HG03066 (cell line): ENCODE measurements around the gene PTPN14.
"Not testable (repeated sequence)": the region's sequence is repeated elsewhere in the genome, so short reads cannot be mapped to it uniquely, and the experiment has no call there.

Source experiments
- ATAC-seq: cut with Tn5 transposase; IDR thresholded peaks from one replicate; pipeline ENCODE4 v1.9.1; 2021; ENCODE audit warnings: low read depth; ENCODE audit not compliant: unreplicated experiment

The PTPN14 gene

GRCh38 chr1:214481983-214482634 lies 69.3 kb downstream of the PTPN14 start:
- not testable (repeated sequence) for ATAC-seq

DNA sequence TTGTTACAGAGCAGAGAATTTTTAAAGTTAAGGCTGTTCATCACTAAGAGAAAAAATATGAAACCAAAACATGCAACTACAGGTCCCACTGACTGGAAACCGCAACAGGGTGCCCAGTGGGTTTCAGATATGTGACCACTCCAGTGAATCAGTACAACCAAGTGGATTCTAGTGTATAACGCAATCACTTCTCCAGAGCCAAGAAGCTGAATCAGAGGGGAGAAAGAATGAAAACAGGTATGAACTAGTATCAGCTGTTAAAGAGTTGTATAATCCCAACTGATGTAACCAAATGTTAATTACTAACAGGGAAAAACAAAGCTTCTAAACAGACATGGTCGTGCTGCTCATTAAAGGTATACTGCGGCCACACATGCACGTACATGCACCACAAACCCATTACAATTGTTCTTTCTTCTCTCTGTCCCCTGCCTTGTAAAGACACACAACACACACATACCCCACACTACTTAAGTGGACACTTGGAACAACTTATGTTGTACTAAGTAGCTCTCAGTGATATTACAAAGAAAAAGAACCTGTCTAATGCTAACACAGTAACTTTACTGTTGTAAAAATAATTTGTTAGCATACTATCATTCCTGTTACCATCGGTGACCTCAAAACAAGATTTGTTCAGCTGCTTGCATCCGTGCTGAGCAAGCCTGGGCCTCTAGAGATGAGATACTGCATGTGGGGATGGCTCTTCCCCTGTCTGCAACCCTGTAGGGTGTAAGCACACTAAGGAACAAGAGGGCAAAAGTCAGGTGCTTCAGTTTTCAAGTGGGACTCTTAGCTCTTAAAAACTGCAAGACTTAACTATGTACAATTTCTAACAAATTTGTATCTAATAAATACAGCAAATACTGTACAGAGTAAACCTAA lies 74.2 kb downstream of the PTPN14 start:
- ATAC-seq, result no peak

DNA sequence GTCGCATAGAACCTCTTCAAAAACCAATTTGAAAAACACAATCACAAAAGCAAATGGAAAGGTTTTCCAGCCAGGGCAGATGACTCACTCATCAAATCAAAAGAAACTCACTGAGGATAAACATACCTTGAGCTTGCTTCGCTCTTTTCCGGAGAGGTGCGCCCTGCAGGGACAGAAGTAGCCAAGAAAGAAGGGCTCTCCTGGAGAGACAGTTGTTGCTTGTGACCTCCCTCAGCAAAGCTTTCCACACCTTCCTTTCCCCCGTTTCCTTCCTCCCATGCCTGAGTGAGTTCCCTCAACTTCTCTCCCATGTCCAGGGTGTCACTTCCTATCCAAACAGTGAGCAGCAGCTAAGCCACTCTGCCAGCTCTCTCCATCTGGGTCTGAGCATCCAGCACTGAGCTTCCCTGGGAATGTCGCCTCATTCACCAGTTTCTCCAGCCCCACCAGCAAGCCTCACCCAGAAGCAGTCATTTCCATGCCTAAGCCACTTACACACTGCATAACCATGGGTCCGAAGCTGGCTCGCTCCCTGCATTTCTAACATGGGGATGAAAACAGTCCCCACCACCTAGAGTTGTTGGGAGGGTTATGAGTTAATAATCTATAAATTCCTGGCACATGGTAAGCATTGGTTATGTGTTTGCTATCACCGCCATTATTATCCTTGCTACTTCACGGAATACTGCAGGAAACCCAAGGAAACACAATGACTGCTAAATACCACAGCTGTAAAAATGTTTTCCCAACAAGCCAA lies 75.0 kb downstream of the PTPN14 start:
- no peak for ATAC-seq

GRCh38 chr1:214475746-214476145 lies 75.7 kb downstream of the PTPN14 start:
- ATAC-seq, result no peak

DNA sequence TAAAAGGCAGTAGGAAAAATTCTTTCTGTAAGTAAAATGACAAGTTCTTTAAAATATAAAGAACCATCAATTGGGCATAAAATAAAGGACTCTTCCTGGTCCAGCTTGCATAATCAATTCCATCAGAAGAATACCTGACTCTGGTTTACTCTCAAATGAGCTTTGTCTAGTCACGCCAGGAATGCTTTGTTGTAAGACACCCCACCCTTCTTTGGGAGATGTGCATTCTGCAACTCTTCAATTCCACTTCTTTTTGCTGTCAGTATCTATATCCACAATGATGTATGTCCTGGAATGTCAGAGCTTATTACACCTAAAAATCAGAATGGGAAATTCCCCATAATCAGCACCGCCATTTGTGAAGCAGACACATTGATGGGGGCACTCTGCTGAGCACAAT lies 76.1 kb downstream of the PTPN14 start:
- no peak for ATAC-seq

GRCh38 chr1:214474467-214474866 lies 76.9 kb downstream of the PTPN14 start:
- ATAC-seq, result no peak

- ATAC-seq, result no peak
Measured at GRCh38 chr1:214473862-214474261, 77.5 kb downstream of the PTPN14 start.

DNA sequence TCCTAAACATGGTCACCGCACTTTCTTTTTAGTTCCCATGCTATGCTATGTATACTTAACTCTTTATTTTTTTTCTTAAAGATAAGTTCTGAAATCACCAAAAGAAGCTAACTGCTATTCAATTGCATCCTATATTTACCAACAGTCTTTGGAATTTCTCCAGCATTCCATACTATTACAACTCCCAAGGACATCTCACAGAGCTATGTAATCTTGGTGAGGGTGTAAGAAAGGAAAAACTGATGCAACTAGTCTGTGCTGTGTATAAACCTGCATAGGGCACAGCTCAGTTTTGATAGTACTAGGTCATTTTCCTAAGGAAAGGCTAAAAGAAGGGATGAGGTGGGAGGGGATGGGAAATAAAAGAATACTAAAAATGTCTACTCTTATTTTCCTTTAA lies 78.0 kb downstream of the PTPN14 start:
- no peak for ATAC-seq

- ATAC-seq, result no peak
Measured at GRCh38 chr1:214472364-214472763, 79.0 kb downstream of the PTPN14 start.

DNA sequence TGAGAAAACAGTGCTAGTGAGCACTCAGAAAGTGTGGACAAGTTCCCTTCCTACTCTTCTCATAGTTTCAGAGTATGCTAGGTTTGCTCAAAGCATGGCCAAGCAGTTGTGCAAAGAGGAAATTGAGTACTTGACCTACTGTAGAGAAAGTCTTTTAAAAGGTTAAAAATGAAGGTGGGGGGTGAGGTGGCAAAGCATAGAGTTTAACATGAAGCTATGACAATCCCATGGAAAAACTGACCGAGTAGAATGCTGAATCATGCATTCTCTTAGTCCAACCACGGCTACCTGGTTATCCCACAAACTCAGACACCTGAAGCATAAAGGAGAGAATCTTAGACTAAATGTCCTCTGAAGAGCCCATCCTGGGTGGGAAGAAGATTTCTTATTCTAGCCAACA lies 79.9 kb downstream of the PTPN14 start:
- ATAC-seq, result no peak

DNA sequence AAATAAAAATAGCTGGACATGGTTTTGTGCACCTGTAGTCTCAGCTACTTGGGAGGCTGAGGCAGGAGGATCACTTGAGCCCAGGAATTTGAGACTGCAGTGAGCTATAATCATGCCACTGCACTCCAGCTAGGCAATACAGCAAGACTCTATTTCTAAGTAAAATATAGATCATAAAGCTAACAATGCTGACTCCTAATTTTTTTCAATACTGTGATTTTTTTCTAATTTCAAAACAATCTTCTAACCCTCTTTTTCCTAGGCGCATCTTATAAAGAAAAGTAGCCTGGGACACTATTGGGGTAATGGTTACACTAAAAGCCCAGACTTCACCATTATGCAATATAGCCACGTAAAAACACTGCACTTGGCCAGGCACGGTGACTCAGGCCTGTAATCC lies 81.3 kb downstream of the PTPN14 start:
- no peak for ATAC-seq

DNA sequence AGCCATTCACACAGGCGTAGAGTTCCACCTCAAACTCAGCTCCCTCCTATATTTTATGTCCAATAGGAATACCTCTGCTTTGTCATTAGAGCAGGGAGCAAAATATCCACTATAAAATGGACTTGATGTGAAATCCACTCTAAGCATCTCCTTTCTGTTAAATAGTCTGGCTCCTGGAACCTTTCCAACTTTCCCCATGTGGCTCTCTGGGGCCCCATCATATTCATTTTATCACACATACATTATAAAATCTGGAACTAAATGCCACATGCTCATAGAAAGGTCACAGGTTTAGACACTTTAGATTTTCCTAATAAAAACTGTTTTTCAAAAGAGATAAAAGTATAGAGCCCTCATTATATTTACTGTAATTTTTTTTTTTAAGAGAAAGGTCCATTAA lies 82.1 kb downstream of the PTPN14 start:
- ATAC-seq, result no peak

DNA sequence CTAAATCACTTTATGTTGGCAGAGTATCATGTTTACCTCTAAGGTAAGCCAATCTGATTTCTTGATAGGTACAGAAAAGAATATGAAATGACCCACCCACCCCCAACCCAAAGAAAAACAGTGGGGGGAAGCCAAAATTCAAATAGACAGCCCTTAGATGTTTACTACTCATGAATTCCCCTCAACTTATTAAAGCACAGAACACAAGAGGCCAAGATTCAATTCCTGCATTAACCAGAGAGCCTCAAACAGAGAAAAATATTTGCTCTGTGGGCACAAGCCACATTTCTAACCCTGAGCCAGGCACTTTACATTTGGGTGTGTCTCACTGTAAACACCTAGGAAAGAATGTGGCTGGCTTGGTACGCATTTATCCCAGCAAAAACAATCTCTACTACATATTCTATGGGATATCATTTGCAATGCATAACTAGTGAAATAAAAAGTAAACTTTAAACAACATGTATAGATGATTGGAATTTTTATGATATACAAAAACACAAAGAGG lies 84.3 kb downstream of the PTPN14 start:
- ATAC-seq, result no peak

GRCh38 chr1:214466403-214467077 lies 84.9 kb downstream of the PTPN14 start:
- no peak for ATAC-seq

DNA sequence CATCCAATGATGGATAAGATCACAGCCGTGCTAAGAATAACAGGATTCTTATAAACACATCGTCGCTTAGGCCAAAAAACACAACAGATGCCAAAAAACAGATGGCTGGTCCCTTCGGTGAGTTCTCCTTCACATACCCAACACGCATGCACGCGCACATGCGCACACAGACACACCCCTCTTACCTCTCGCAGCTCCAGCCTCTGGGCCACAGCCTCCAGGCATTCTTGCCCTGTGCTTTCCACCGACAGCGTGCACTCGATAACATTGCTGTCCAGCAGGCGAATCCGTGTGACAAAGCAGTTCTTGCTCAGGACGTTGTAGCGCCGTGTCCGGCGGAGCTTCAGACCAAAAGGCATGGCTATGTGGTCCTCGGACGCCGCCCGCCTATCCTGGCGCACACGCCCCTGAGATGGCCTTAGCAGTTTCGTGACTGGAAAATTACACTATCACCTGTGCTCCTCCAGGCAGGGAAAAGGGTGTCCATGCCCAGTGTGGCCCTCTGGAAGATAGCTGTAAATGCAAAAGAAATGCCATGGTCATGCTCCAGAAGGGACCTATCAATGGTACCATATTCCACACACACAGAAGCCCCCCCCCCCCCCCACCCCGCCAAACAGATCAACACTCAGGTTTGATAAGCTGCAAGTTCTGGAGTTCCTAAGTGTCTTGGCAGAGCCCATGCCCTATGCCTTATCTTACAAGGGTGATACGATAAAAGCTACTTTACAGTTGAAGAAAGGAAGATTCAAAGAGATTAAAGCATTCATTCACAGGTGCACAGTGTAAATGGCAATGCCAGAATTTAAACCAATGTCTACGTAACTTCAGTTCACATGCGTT lies 86.7 kb downstream of the PTPN14 start:
- no peak for ATAC-seq

DNA sequence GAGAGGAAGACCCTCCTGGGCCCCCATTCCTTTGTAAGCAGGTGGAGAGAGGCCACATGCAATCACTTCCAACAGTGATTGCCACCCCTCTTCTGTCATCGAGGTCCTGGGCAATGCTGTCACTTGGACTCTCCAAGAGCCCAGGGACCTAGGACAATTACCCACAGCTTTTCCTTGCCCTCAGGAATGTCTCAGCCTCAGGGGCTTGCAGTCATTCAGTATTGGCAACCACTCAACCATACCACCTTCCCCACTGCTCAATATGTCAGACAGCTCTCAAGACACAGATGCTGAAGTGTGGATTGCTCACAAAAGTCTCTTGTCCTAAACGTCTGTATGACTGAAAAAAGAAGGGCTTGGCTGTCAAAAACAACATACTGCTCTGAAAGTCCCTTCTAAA lies 87.8 kb downstream of the PTPN14 start:
- ATAC-seq, result no peak

- no peak for ATAC-seq
Measured at GRCh38 chr1:214462882-214463281, 88.5 kb downstream of the PTPN14 start.

DNA sequence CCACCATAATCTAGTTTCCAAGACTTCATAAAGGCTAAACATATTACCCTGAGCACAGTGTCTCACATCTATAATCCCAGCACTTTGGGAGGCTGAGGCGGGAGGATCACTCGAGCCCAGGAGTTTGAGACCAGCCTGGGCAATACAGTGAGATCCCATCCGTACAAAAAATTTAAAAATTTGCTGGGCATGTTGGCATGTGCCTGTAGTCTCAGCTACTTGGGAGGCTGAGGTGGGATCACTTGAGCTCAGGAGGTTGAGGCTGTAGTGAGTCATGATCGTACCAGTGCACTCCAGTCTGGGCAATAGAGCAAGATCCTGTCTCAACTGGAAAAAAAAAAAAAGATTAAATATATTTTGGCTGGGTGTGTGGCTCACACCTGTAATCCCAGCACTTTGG lies 90.1 kb downstream of the PTPN14 start:
- no peak for ATAC-seq

GRCh38 chr1:214460304-214460916 lies 91.0 kb downstream of the PTPN14 start:
- ATAC-seq, result no peak
